Heart left ventricle (tissue), 16 donors: ENCODE measurements around the gene GPC3. TPM values are rescaled to one million over a fixed set of nuclear protein-coding genes. Genes with fewer than 3 reads are reported as not detected.

ENCODE experiments used
- ATAC-seq, 4 donors: fragments of 200-7000 bp; cut with Tn5 transposase; one replicate each; pipeline ENCODE4 v1.9.1; 2020 to 2022; ENCODE audit warnings: moderate library complexity in 4 of 4, mild to moderate bottlenecking in 3 of 4, moderate number of reproducible peaks in 1 of 4
- DNase-seq, 5 donors: peaks; one replicate each; pipeline ENCODE4 v3.0.0-alpha.2; 2020
- H3K27ac ChIP-seq, 12 donors: fragments of 200-600 bp; sonication (generic) in 4 of 12; one replicate each; pipeline versions ENCODE4 v1.5.0 to v1.8.0; 2016 to 2022; ENCODE audit warnings: mild to moderate bottlenecking in 2 of 12
- H3K27me3 ChIP-seq, 9 donors: fragments of 200-600 bp; sonication (generic) in 2 of 9; one replicate each; pipeline versions ENCODE4 v1.5.1 to v1.8.0; 2016 to 2022; ENCODE audit warnings: mild to moderate bottlenecking in 3 of 9
- H3K36me3 ChIP-seq, 9 donors: fragments of 200-600 bp; sonication (generic) in 2 of 9; one replicate each; pipeline versions ENCODE4 v1.5.0 to v1.8.0; 2018 to 2022; ENCODE audit warnings: mild to moderate bottlenecking in 2 of 9
- H3K4me1 ChIP-seq, 12 donors: fragments of 200-600 bp; sonication (generic) in 4 of 12; one replicate each; pipeline versions ENCODE4 v1.5.0 to v1.8.0; 2016 to 2022; ENCODE audit warnings: mild to moderate bottlenecking in 3 of 12
- H3K4me3 ChIP-seq, 12 donors: fragments of 200-600 bp; sonication (generic) in 4 of 12; one replicate each; pipeline versions ENCODE4 v1.5.0 to v1.8.0; 2017 to 2022; ENCODE audit warnings: mild to moderate bottlenecking in 9 of 12, moderate library complexity in 4 of 12
- H3K9me3 ChIP-seq, 12 donors: fragments of 200-600 bp; sonication (generic) in 4 of 12; one replicate each; pipeline versions ENCODE4 v1.5.0 to v1.8.0; 2016 to 2022; ENCODE audit warnings: mild to moderate bottlenecking in 1 of 12
- POLR2A ChIP-seq, 2 donors: fragments of 450-650 bp; IDR thresholded peaks; one replicate each; pipeline ENCODE4 v1.6.1; 2017; ENCODE audit warnings: antibody characterized with exemption in 2 of 2, mild to moderate bottlenecking in 2 of 2, moderate library complexity in 2 of 2
- WGBS, 4 donors: extraction: QIAGEN DNeasy Blood & Tissue Kit in 2 of 4; methylation state at CpG; one replicate each; pipeline versions ENCODE4 v1.1.5 to v1.1.7; 2013 to 2018; 5-methylcytosine and 5-hydroxymethylcytosine counted together
- intact Hi-C, 10 donors: fragments of 100-400 bp; cut with DNase I; formaldehyde crosslinking; loops; one replicate each; pipeline versions ENCODE4 v1.11.1 to v1.14.2; 2022
- polyA plus RNA-seq, 2 donors: library from polyadenylated mRNA; stranded (reverse); fragments of 200-250 nt; gene quantifications; one replicate each; pipeline ENCODE4 v1.2.3, GENCODE V29; 2013
- total RNA-seq, 9 donors: library from RNA; depleted of rRNA in 2 of 9; stranded (reverse); fragments of >200 nt in 2 of 9; fragmentation: NEBNext Ultra II Directional in 3 of 9; extraction: Animal tissue kit (Norgen Biotek cat#: 25700) in 3 of 9; gene quantifications; one replicate each; pipeline versions ENCODE4 v1.1.0 to v1.2.4, GENCODE V29; 2016 to 2023
- TF ChIP-seq, protein P1 (sequence below), 12 donors: fragments of 200-600 bp; sonication (generic) in 4 of 12; IDR thresholded peaks; one replicate each; pipeline versions ENCODE4 v1.5.0 to v1.8.0; 2018 to 2022; ENCODE audit warnings: antibody characterized with exemption in 12 of 12, mild to moderate bottlenecking in 5 of 12
- donor health status: ischemic (EF 13 %, LVEDD 7.1; RV severe dilation, severe dysfunction).
- donor health status: healthy with polysubstance abuse.
- donor health status: DM: no; HTN: yes; CAD: no.
- donor health status: DM: no; HTN: no; CAD: no.
- donor health status: ischemic (EF 25% LVEDD 6.9; RV normal size, moderate dysfunction).
- donor health status: ischemic (EF 25% LVEDD 5.7; RV mildly dilated, moderate dysfunction).
- donor health status: healthy.
- donor health status: DM: yes; HTN: yes; CAD: no.
- donor health status: ischemic (EF 35%, LVEDD 5.7; RV mildly dilated, moderate dysfunction).
- donor health status: nonischemic (EF 11% LVEDD 7.7; RV severe dilation, severe dysfunction).
- donor health status: DM: yes; HTN: yes; CAD: no.
- donor health status: PGD.
- donor health status: ischemic (EF 29% LVEDD 5.4; RV normal size, mild dysfunction).
- donor health status: nonischemic (EF 23%, LVEDD 6.1; RV moderate dilation, normal function).

GPC3 gene
- total and polyA plus RNA-seq, 11 donors: 0.19 to 16.9 (median 2.8) TPM

- no peaks in the 10 kb centered on the region for H3K36me3 ChIP-seq
- no peak overlapping the region for H3K4me3 ChIP-seq
- no peaks in the 10 kb centered on the region for H3K4me1 ChIP-seq
- intact Hi-C loops: no loop called here
- H3K27me3 ChIP-seq: peaks cover 0 to 36% (median 0%) of the 10 kb centered on the region in 9 donors
- ATAC-seq: no peak
- DNase-seq: no peak
- 63 to 67% (median 64%) methylated on average over 3 of the region's 3 CpGs for WGBS, 4 donors
- H3K9me3 ChIP-seq: no peaks in the 10 kb centered on the region
- H3K27ac ChIP-seq: no peak overlapping the region
- no peak for TF ChIP-seq POLR2A (IDR thresholded peaks at IDR 0.05)
- TF ChIP-seq, protein P1, sequence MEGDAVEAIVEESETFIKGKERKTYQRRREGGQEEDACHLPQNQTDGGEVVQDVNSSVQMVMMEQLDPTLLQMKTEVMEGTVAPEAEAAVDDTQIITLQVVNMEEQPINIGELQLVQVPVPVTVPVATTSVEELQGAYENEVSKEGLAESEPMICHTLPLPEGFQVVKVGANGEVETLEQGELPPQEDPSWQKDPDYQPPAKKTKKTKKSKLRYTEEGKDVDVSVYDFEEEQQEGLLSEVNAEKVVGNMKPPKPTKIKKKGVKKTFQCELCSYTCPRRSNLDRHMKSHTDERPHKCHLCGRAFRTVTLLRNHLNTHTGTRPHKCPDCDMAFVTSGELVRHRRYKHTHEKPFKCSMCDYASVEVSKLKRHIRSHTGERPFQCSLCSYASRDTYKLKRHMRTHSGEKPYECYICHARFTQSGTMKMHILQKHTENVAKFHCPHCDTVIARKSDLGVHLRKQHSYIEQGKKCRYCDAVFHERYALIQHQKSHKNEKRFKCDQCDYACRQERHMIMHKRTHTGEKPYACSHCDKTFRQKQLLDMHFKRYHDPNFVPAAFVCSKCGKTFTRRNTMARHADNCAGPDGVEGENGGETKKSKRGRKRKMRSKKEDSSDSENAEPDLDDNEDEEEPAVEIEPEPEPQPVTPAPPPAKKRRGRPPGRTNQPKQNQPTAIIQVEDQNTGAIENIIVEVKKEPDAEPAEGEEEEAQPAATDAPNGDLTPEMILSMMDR (IDR thresholded peaks at IDR 0.05): no peak
Measured at GRCh38 chrX:133681421-133681820, 304.0 kb downstream of the GPC3 start.

- Histone ChIP-seq H3K9me3 (no peaks in the 10 kb centered on the region), H3K27me3 (peaks cover 0 to 36% (median 0%) of the 10 kb centered on the region in 9 donors), H3K27ac (no peak overlapping the region), H3K36me3 (no peaks in the 10 kb centered on the region), H3K4me3 (no peak overlapping the region), H3K4me1 (no peaks in the 10 kb centered on the region)
- TF ChIP-seq POLR2A (IDR thresholded peaks at IDR 0.05): no peak
- TF ChIP-seq, protein P1 (IDR thresholded peaks at IDR 0.05): no peak
- intact Hi-C loops: loop anchor here in 8 of 10 donors (5.0 to 10.0 kb wide), 4 partner anchors 343 to 705 kb away; no protein-coding TSS in a partner anchor
- whole genome bisulfite sequencing, 4 donors: 65 to 91% (median 77%) methylated on average over 6 of the region's 6 CpGs
- no peak for DNase-seq
- ATAC-seq: no peak
Measured at GRCh38 chrX:133677123-133678063, 308.0 kb downstream of the GPC3 start.

GRCh38 chrX:133676344-133677122 is 308.9 kb downstream of the GPC3 start:
- Histone ChIP-seq H3K27ac (no peak overlapping the region), H3K27me3 (peaks cover 0 to 36% (median 0%) of the 10 kb centered on the region in 9 donors), H3K9me3 (no peaks in the 10 kb centered on the region), H3K36me3 (no peaks in the 10 kb centered on the region), H3K4me3 (no peak overlapping the region), H3K4me1 (no peaks in the 10 kb centered on the region)
- TF ChIP-seq, protein P1 (IDR thresholded peaks at IDR 0.05): no peak
- TF ChIP-seq POLR2A (IDR thresholded peaks at IDR 0.05): no peak
- intact Hi-C loops: loop anchor here in 8 of 10 donors (5.0 to 10.0 kb wide), 4 partner anchors 342 to 704 kb away; no protein-coding TSS in a partner anchor
- 50 to 100% (median 75%) methylated on average over 1 of the region's 1 CpG for WGBS, 4 donors
- DNase-seq (no peak), ATAC-seq (no peak)
